HUES6 (cell line): ENCODE measurements around the gene RALGPS2.

Experiments
- H3K27ac ChIP-seq: 2 replicates; pipeline ENCODE4 v1.7.0; 2013; ENCODE audit warnings: low read depth, mild to moderate bottlenecking, low read length, inconsistent platforms
- H3K27me3 ChIP-seq: 2 replicates; pipeline ENCODE4 v1.6.1; 2013; ENCODE audit warnings: low read length; ENCODE audit not compliant: control insufficient read depth, insufficient read depth
- H3K36me3 ChIP-seq: 2 replicates; pipeline ENCODE4 v1.6.1; 2013; ENCODE audit warnings: low read length; ENCODE audit not compliant: control insufficient read depth, insufficient read depth
- H3K4me1 ChIP-seq: 2 replicates; pipeline ENCODE4 v1.6.1; 2013; ENCODE audit warnings: low read length; ENCODE audit not compliant: control insufficient read depth, insufficient read depth
- H3K4me3 ChIP-seq: 2 replicates; pipeline ENCODE4 v1.5.1; 2013; ENCODE audit warnings: low read depth, low read length
- H3K9ac ChIP-seq: one replicate; pipeline ENCODE4 v1.6.1; 2013; ENCODE audit warnings: mild to moderate bottlenecking, low read length
- H3K9me3 ChIP-seq: 2 replicates; pipeline ENCODE4 v1.6.1; 2013; ENCODE audit warnings: low read depth, low read length; ENCODE audit not compliant: control insufficient read depth, insufficient read depth

Gene RALGPS2

DNA sequence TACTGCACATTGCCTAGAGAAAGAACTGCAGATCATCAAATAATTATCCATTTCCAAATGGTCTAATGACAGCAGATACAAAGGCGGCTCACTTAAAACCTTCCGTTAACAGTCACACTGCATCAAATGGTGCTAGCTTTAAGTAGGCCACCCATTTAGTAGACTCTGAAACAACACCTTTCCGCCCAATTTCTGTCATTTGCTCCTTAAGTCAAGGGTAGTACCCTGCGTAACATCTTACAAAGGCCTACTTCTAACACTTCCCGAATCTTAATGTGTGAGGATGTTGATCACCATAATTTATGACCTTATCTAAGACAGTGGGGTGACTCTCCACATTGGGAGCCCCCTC lies 692 bp upstream of the RALGPS2 start:
- no peaks in the 10 kb centered on the region for H3K27me3 ChIP-seq
- H3K27ac ChIP-seq: 0 out of 2 replicates have a peak overlapping the region, but pooled peaks have one; percentile 59

DNA sequence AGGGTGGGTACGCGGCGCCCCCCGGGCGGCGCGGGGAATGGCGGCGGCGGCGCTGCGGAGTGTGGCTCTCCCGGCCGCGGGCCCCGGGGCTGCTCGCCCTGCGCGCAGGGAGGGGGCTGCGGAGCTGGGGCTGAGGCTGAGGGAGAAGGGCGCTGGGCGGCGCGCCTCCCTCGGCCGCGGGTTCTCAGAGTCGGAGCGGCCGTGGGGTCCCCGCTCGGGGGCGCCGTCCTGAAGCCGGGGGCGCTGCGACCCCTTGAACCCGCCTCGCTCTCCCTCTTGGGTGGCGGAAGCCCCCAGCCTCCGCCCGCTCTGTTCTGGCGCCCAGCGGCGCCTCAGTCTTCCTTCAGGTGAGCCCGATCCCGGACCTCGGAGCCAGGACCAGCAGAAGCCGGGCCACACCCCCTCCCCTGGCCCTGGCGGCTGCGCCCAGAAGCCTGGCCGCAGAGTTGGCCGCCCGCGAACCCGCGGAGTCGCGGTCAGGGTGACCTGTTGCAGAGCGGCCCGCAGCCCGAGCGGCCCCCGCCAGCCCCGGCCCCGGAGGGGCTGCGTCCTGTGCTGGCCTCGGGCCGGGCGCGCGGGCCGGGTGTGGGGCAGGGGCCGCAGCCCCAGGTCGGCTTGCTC lies 532 bp downstream of the RALGPS2 start:
- peaks cover 16% of the 10 kb centered on the region for H3K4me1 ChIP-seq
- H3K4me3 ChIP-seq: peak overlapping the region; percentile 97
- H3K36me3 ChIP-seq: no peaks in the 10 kb centered on the region
- H3K9ac ChIP-seq: peak overlapping the region; percentile 65
- H3K27me3 ChIP-seq: no peaks in the 10 kb centered on the region
- H3K9me3 ChIP-seq: peaks cover 2% of the 10 kb centered on the region; the same call in 1 of the 2 replicates
- H3K27ac ChIP-seq: peak overlapping the region; percentile 76; the same call in 1 of the 2 replicates

More for the DNA sequence above, 692 bp upstream of the RALGPS2 start:
- Histone ChIP-seq H3K9ac (peak overlapping the region; percentile 73), H3K9me3 (no peaks in the 10 kb centered on the region), H3K4me1 (peaks cover 16% of the 10 kb centered on the region), H3K36me3 (no peaks in the 10 kb centered on the region), H3K4me3 (peak overlapping the region; percentile 97)

DNA sequence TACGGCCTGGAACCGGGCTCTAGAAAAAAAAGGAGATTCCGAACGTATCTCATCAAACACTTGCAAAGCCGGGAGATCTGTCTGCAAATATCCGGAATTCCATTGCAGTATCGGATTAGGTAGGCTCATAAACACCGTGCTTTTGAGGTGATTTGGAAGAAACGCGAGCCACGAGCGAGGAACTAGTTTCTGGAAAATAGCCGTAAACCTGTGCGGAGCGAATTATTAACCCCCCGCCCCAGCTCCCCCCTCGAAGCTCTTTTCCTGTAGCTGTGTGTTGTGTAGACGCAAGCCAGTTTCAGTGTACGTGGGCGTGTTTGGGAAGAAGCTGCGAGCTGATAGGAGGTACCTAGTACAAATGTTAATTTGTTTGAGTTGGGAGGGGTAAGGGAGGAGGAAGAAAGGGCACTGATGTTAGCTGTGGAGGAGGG lies 1.1 kb downstream of the RALGPS2 start:
- Histone ChIP-seq H3K27ac (peak overlapping the region; percentile 76; the same call in 1 of the 2 replicates), H3K27me3 (no peaks in the 10 kb centered on the region), H3K4me3 (peak overlapping the region; percentile 97), H3K9me3 (peaks cover 2% of the 10 kb centered on the region; the same call in 1 of the 2 replicates), H3K36me3 (no peaks in the 10 kb centered on the region), H3K4me1 (peaks cover 16% of the 10 kb centered on the region), H3K9ac (peak overlapping the region; percentile 65)

DNA sequence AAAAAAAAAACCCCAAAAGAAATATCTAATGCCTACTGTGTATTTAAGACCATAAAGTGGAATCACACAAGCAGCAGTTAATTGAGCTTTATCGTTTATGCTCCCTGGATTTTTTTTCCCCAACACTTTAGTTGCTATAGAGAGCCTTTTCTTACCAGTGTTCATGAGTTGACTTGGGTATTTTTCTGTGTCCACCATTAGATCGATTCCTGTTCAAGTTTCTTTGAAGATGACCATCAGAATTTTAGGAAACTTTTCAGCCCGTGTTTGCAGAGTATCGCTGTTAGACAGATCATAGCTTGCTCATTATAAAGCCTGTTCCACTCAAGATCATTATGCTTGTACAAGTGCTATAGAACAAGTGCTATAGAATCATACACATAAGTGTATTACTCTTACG lies 1.5 kb downstream of the RALGPS2 start:
- H3K4me3 ChIP-seq: peak overlapping the region; percentile 97
- peaks cover 5% of the 10 kb centered on the region; the same call in 1 of the 2 replicates for H3K9me3 ChIP-seq
- peaks cover 16% of the 10 kb centered on the region for H3K4me1 ChIP-seq
- H3K27ac ChIP-seq: no peak overlapping the region
- peak overlapping the region; percentile 33 for H3K9ac ChIP-seq
- H3K36me3 ChIP-seq: no peaks in the 10 kb centered on the region; the same call in 1 of the 2 replicates
- H3K27me3 ChIP-seq: no peaks in the 10 kb centered on the region

DNA sequence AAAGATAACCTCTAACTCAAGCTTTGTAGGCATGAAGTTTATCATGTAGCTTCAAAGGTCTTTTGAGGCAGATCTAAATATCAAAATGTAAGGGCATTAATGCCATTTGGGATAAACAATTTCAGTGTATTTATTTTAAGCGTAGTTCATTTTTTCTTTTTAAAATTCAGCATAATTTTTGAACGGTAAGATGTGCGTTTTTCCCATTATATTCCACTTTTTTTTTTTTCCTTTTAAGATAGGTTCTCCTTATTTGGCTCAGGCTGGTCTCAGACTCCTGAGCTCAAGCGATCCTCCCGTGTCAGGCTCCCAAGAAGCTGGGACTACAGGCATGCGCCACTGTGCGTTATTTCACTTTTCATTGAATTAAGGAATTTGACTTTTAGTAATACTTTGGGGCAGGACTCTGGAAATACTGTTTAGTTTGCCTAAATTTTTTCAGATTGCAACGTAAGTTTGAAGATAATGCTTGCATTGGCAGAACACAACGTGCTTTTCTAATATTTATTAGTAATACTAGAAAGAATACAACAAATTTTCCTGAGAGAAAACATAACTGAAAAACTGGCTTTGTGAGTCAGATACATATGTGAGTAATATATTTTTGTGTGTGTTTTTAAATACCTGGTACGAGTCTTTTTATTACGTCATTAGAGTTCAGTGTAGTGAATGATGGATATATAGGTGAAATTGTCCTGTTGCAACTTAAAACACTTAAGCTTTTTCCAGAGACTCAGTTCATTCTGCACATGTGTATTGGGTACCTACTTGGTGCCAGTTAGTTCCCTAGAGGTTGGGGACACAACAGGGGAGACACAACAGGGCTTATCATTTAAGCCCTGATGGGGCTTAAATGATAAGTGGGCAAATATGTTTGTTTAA lies 2.2 kb downstream of the RALGPS2 start:
- Histone ChIP-seq H3K4me3 (peak overlapping the region; percentile 97), H3K9ac (no peak overlapping the region)

DNA sequence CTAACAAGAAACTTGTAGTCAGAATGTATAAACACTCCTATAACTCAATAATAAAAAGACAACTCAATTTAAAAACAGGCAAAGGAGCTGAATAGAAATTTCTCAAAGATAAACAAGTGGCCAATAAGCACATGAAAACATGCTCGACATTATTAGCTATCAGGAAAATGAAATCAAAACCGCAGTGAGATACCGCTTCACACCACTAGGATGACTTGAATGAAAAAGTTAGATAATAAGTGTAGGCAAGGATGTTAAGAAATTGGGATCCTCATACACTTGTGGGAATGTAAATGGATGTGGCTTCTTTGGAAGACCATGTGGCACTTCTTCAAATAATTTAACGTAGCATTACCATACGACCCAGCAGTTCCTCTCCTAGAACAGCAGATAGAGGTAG lies 8.9 kb downstream of the RALGPS2 start:
- no peak overlapping the region for H3K27ac ChIP-seq
- H3K4me3 ChIP-seq: no peak overlapping the region
- peaks cover 6% of the 10 kb centered on the region; the same call in 1 of the 2 replicates for H3K9me3 ChIP-seq
- no peak overlapping the region for H3K9ac ChIP-seq
- H3K27me3 ChIP-seq: no peaks in the 10 kb centered on the region
- H3K4me1 ChIP-seq: no peaks in the 10 kb centered on the region
- peaks cover 4% of the 10 kb centered on the region for H3K36me3 ChIP-seq

More for the DNA sequence above, 2.2 kb downstream of the RALGPS2 start:
- Histone ChIP-seq H3K36me3 (peaks cover 4% of the 10 kb centered on the region), H3K9me3 (peaks cover 6% of the 10 kb centered on the region; the same call in 1 of the 2 replicates), H3K27ac (no peak overlapping the region), H3K27me3 (no peaks in the 10 kb centered on the region), H3K4me1 (peaks cover 16% of the 10 kb centered on the region)

DNA sequence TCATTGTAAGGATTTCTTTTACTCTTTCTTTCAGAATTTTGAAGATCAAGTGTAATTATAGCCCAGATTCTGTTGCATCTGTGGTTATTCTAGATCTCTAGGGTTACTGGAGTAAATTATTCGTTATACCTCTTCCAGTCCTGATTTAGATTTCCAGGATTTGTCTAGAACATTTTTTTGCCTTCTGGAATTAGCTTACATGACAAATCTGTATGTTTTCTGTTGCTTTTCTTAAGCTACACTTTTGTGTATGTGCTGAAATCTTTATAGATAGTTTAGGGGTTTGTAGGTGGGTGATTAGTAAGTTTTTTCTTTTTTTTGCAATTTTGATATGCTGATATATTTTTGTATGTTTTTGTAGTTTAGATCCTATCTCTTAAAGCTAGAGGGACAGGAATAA lies 13.7 kb downstream of the RALGPS2 start:
- peaks cover 11% of the 10 kb centered on the region for H3K36me3 ChIP-seq
- no peaks in the 10 kb centered on the region for H3K9me3 ChIP-seq

DNA sequence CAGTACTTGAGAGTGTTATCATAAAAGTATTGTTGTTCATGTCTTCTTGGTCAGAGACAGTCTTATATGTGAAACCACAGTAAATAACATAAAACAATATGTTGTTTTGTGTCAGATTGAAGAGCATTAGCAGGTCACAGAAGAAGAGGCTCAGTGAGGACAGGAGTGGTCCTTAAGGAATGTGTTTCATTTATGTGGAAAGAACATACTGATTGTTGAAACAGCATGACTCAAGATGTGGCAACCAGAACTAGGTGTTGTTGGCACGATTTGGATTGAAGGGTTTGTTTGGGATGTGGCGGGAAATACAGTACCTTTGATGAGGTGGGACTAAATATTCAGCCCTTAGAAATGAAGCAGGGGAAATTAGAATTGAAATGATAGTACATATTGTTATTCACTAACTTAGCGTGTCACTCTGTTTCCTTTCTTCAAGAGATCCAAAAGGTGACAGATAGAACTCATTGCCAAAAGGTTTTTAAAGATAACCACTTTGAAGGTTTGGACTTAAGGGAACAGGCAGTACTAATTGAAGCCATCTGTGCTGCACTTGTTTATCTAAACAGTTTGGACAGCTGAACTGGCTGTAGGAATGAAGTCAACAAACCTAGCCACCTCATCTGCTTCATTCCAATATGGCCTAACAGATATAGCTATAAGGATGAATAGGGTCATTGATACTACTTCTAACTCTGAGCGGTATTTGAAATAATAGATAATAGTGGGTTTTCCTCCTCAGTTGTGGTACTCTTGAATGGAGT lies 14.4 kb downstream of the RALGPS2 start:
- peaks cover 14% of the 10 kb centered on the region for H3K36me3 ChIP-seq
- no peak overlapping the region for H3K27ac ChIP-seq
- no peaks in the 10 kb centered on the region for H3K9me3 ChIP-seq
- no peaks in the 10 kb centered on the region for H3K27me3 ChIP-seq
- no peak overlapping the region for H3K4me3 ChIP-seq
- no peak overlapping the region for H3K9ac ChIP-seq
- H3K4me1 ChIP-seq: no peaks in the 10 kb centered on the region

More for the DNA sequence above, 13.7 kb downstream of the RALGPS2 start:
- H3K4me3 ChIP-seq: no peak overlapping the region
- no peak overlapping the region for H3K9ac ChIP-seq
- H3K27ac ChIP-seq: no peak overlapping the region
- H3K27me3 ChIP-seq: no peaks in the 10 kb centered on the region
- no peaks in the 10 kb centered on the region for H3K4me1 ChIP-seq

DNA sequence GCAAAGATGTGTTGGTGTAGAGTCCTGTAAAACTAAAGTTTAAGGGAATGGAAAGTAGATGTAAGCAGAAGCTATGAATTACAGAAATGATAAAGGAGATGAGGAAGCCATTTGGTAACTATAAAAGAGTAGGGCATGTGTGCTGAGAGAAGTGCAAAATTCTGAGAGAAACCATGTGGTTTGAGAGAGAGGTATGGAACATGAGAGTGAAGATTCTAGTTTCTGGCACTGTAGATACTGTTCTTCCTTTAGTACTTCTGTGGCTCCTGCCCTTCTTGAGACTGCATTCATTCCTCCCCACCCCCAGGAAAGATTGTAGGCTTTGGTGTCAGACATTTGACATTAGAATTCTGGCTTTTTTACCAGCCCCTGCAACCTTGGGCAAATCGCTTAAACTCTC lies 15.4 kb downstream of the RALGPS2 start:
- H3K27ac ChIP-seq: no peak overlapping the region
- no peaks in the 10 kb centered on the region for H3K9me3 ChIP-seq
- H3K4me1 ChIP-seq: no peaks in the 10 kb centered on the region
- H3K4me3 ChIP-seq: no peak overlapping the region
- peaks cover 14% of the 10 kb centered on the region for H3K36me3 ChIP-seq
- no peaks in the 10 kb centered on the region for H3K27me3 ChIP-seq
- H3K9ac ChIP-seq: no peak overlapping the region

DNA sequence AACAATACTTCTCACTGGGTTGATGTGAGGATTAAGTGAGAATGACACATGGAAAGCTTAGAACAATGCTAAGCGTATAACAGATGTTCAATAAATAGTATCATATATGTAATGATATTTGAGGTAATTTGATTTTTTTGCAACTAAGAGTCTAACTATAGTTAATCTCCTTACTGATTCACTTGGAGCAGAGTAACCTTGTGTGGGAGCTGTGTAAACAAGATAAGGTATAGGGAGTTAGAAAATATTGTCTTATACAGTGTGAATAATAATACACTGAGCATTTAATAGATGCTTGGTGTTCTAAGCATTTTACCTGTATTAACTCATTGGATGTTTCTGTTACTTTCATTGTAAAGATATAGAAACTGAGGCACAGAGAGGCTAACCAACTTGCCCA lies 15.9 kb downstream of the RALGPS2 start:
- H3K27me3 ChIP-seq: no peaks in the 10 kb centered on the region
- no peak overlapping the region for H3K4me3 ChIP-seq
- H3K9me3 ChIP-seq: no peaks in the 10 kb centered on the region
- no peak overlapping the region for H3K27ac ChIP-seq
- H3K4me1 ChIP-seq: no peaks in the 10 kb centered on the region
- H3K36me3 ChIP-seq: peaks cover 14% of the 10 kb centered on the region
- H3K9ac ChIP-seq: no peak overlapping the region
